Mesenchymal stem cell (in vitro differentiated cells and primary cell): Measurements from ENCODE around the gene PITPNC1.
"Not testable (repeated sequence)": the region's sequence is repeated elsewhere in the genome, so short reads cannot be mapped to it uniquely, and the experiment has no call there.

Source experiments
- DNase-seq: peaks from one replicate; pipeline ENCODE4 v3.0.0-alpha.2; 2013
- H2AFZ ChIP-seq: one replicate; pipeline ENCODE4 v1.6.1; 2013; ENCODE audit warnings: low read depth, mild to moderate bottlenecking, control low read depth, inconsistent platforms, low read length, moderate library complexity
- H2AK5ac ChIP-seq: 2 replicates; pipeline ENCODE4 v1.6.1; 2013; ENCODE audit warnings: low read length, moderate library complexity, mild to moderate bottlenecking, inconsistent platforms; ENCODE audit not compliant: severe bottlenecking
- H2BK120ac ChIP-seq: one replicate; pipeline ENCODE4 v1.6.1; 2013; ENCODE audit warnings: low read depth, mild to moderate bottlenecking, inconsistent platforms, low read length, moderate library complexity
- H2BK12ac ChIP-seq, 2 experiments: one replicate each; pipeline ENCODE4 v1.6.1; 2013; ENCODE audit warnings: inconsistent platforms in 2 of 2, low read length in 2 of 2, mild to moderate bottlenecking in 2 of 2, moderate library complexity in 2 of 2, control low read depth in 1 of 2
- H2BK15ac ChIP-seq: one replicate; pipeline ENCODE4 v1.6.1; 2013; ENCODE audit warnings: mild to moderate bottlenecking, low read depth, inconsistent platforms; ENCODE audit not compliant: poor library complexity, severe bottlenecking
- H2BK5ac ChIP-seq: 2 replicates; pipeline ENCODE4 v1.6.1; 2013; ENCODE audit warnings: low read depth, mild to moderate bottlenecking, low read length, control low read depth, inconsistent platforms; ENCODE audit not compliant: poor library complexity, severe bottlenecking
- H3K14ac ChIP-seq, 2 experiments: one replicate each; pipeline ENCODE4 v1.6.1; 2013; ENCODE audit warnings: inconsistent platforms in 2 of 2, low read length in 2 of 2, control low read depth in 1 of 2, mild to moderate bottlenecking in 1 of 2, moderate library complexity in 1 of 2
- H3K18ac ChIP-seq, 2 experiments: one replicate each; pipeline ENCODE4 v1.6.1; 2013; ENCODE audit warnings: inconsistent platforms in 2 of 2, low read length in 2 of 2, control low read depth in 1 of 2, low read depth in 1 of 2, mild to moderate bottlenecking in 1 of 2
- H3K23ac ChIP-seq, 2 experiments: one replicate each; pipeline ENCODE4 v1.6.1; 2013; ENCODE audit warnings: inconsistent platforms in 2 of 2, low read length in 2 of 2, mild to moderate bottlenecking in 2 of 2, moderate library complexity in 2 of 2, control low read depth in 1 of 2
- H3K27ac ChIP-seq: 2 replicates; pipeline ENCODE4 v1.5.1; 2013; ENCODE audit warnings: mild to moderate bottlenecking, moderate library complexity, low read length, control low read depth, inconsistent platforms; ENCODE audit not compliant: poor library complexity, severe bottlenecking
- H3K27me3 ChIP-seq, 2 experiments: 2 replicates each; pipeline versions ENCODE4 v1.6.1 to v1.7.0; 2013; ENCODE audit warnings: low read length in 2 of 2, mild to moderate bottlenecking in 2 of 2, moderate library complexity in 2 of 2, control low read depth in 1 of 2, inconsistent platforms in 1 of 2; ENCODE audit not compliant: control insufficient read depth in 1 of 2, insufficient read depth in 1 of 2
- H3K36me3 ChIP-seq, 2 experiments: 2 replicates each; pipeline versions ENCODE4 v1.6.1 to v1.7.0; 2013; ENCODE audit warnings: low read length in 2 of 2, control low read depth in 1 of 2, inconsistent platforms in 1 of 2, low read depth in 1 of 2, mild to moderate bottlenecking in 1 of 2; ENCODE audit not compliant: insufficient read depth in 2 of 2, control insufficient read depth in 1 of 2
- H3K4ac ChIP-seq, 2 experiments: one replicate each; pipeline ENCODE4 v1.6.1; 2013; ENCODE audit warnings: inconsistent platforms in 2 of 2, low read length in 2 of 2, mild to moderate bottlenecking in 2 of 2, moderate library complexity in 2 of 2, control low read depth in 1 of 2, low read depth in 1 of 2
- H3K4me1 ChIP-seq: 2 replicates; pipeline ENCODE4 v1.6.1; 2013; ENCODE audit warnings: low read depth, low read length, control low read depth; ENCODE audit not compliant: control insufficient read depth, insufficient read depth
- H3K4me2 ChIP-seq: 2 replicates; pipeline ENCODE4 v1.6.1; 2013; ENCODE audit warnings: low read length, mild to moderate bottlenecking, inconsistent platforms; ENCODE audit not compliant: poor library complexity, severe bottlenecking
- H3K4me3 ChIP-seq, 2 experiments: 2 replicates each; pipeline versions ENCODE4 v1.5.1 to v1.7.0; 2013; ENCODE audit warnings: low read length in 2 of 2, mild to moderate bottlenecking in 2 of 2, control low read depth in 1 of 2, low read depth in 1 of 2; ENCODE audit not compliant: insufficient read depth in 1 of 2
- H3K79me1 ChIP-seq: replicated peaks from 2 replicates; pipeline ENCODE4 v1.6.1; 2013; ENCODE audit warnings: mild to moderate bottlenecking, control low read depth, low read length, inconsistent platforms; ENCODE audit not compliant: poor library complexity, severe bottlenecking
- H3K9ac ChIP-seq: 2 replicates; pipeline ENCODE4 v1.7.0; 2013; ENCODE audit warnings: mild to moderate bottlenecking, low read length, moderate library complexity
- H3K9me3 ChIP-seq: 2 replicates; pipeline ENCODE4 v1.7.0; 2013; ENCODE audit warnings: mild to moderate bottlenecking, low read length; ENCODE audit not compliant: control insufficient read depth
- H4K8ac ChIP-seq: one replicate; pipeline ENCODE4 v1.6.1; 2013; ENCODE audit warnings: inconsistent platforms, mild to moderate bottlenecking, low read length, moderate library complexity
- H4K91ac ChIP-seq: one replicate; pipeline ENCODE4 v1.6.1; 2013; ENCODE audit warnings: mild to moderate bottlenecking, low read length, inconsistent platforms
- WGBS: methylation state at CpG from one replicate; pipeline ENCODE4 v1.1.7; 2013; ENCODE audit warnings: mixed read lengths; 5-methylcytosine and 5-hydroxymethylcytosine counted together

The PITPNC1 gene

GRCh38 chr17:67725373-67725791 lies 348.3 kb downstream of the PITPNC1 start:
- Histone ChIP-seq H2AK5ac (no peak overlapping the region), H3K4me2 (no peak overlapping the region), H2BK12ac (no peak overlapping the region), H3K23ac (no peak overlapping the region), H3K9me3 (no peaks in the 10 kb centered on the region), H3K9ac (no peak overlapping the region), H3K4ac (no peak overlapping the region), H4K8ac (no peak overlapping the region), H3K4me1 (no peaks in the 10 kb centered on the region), H3K27ac (no peak overlapping the region), H3K27me3 (no peaks in the 10 kb centered on the region), H3K18ac (no peak overlapping the region), H3K79me1 (peaks cover 25% of the 10 kb centered on the region), H3K4me3 (no peak overlapping the region), H2BK5ac (no peak overlapping the region), H3K36me3 (peaks cover 51 to 85% of the 10 kb centered on the region in 2 experiments), H2AFZ (no peak overlapping the region), H2BK15ac (no peak overlapping the region), H4K91ac (no peak overlapping the region), H2BK120ac (no peak overlapping the region), H3K14ac (no peak overlapping the region)
- WGBS, result 100% methylated on average over 3 of the region's 4 CpGs
- DNase-seq, result no peak

GRCh38 chr17:67725807-67726206 lies 348.7 kb downstream of the PITPNC1 start:
- Histone ChIP-seq H2BK5ac (no peak overlapping the region), H3K27me3 (no peaks in the 10 kb centered on the region)

GRCh38 chr17:67727152-67728039 lies 350.3 kb downstream of the PITPNC1 start:
- not testable (repeated sequence) for H3K4me1 ChIP-seq, H3K23ac ChIP-seq, H3K9ac ChIP-seq, H2AK5ac ChIP-seq, H3K18ac ChIP-seq, H3K4ac ChIP-seq, H2BK120ac ChIP-seq, H3K27me3 ChIP-seq, H4K8ac ChIP-seq, H3K4me2 ChIP-seq, H2AFZ ChIP-seq, H3K4me3 ChIP-seq, H3K9me3 ChIP-seq, H2BK15ac ChIP-seq, H3K14ac ChIP-seq, DNase-seq, H2BK5ac ChIP-seq, H2BK12ac ChIP-seq, H4K91ac ChIP-seq, H3K27ac ChIP-seq
- WGBS, result 95% methylated on average over 15 of the region's 15 CpGs
- Histone ChIP-seq H3K36me3 (peaks cover 52 to 83% of the 10 kb centered on the region in 2 experiments), H3K79me1 (peaks cover 23% of the 10 kb centered on the region)

More at GRCh38 chr17:67725807-67726206, 348.7 kb downstream of the PITPNC1 start:
- 100% methylated on average over 3 of the region's 4 CpGs for WGBS
- no peak overlapping the region for H2BK12ac ChIP-seq
- H4K91ac ChIP-seq, result no peak overlapping the region
- no peak for DNase-seq
- no peak overlapping the region for H3K4me3 ChIP-seq
- no peak overlapping the region for H3K9ac ChIP-seq
- H3K9me3 ChIP-seq, result peaks cover 3% of the 10 kb centered on the region
- peaks cover 25% of the 10 kb centered on the region for H3K79me1 ChIP-seq
- no peak overlapping the region for H2AK5ac ChIP-seq
- no peak overlapping the region for H3K14ac ChIP-seq
- H3K27ac ChIP-seq, result no peak overlapping the region
- H3K18ac ChIP-seq, result no peak overlapping the region
- peaks cover 54 to 85% of the 10 kb centered on the region in 2 experiments for H3K36me3 ChIP-seq
- no peak overlapping the region for H4K8ac ChIP-seq
- no peak overlapping the region for H3K4ac ChIP-seq
- H3K23ac ChIP-seq, result no peak overlapping the region
- H2AFZ ChIP-seq, result no peak overlapping the region
- no peaks in the 10 kb centered on the region for H3K4me1 ChIP-seq
- no peak overlapping the region for H2BK120ac ChIP-seq
- no peak overlapping the region for H3K4me2 ChIP-seq
- no peak overlapping the region for H2BK15ac ChIP-seq

- Histone ChIP-seq H3K9ac (no peak overlapping the region), H3K79me1 (peaks cover 24% of the 10 kb centered on the region), H3K4me2 (no peak overlapping the region), H2BK12ac (no peak overlapping the region), H3K27ac (no peak overlapping the region), H3K4me1 (no peaks in the 10 kb centered on the region), H3K4me3 (no peak overlapping the region), H3K23ac (no peak overlapping the region), H3K18ac (no peak overlapping the region), H2AFZ (no peak overlapping the region), H2BK5ac (no peak overlapping the region), H3K36me3 (peaks cover 39 to 87% of the 10 kb centered on the region in 2 experiments), H2AK5ac (no peak overlapping the region), H4K91ac (no peak overlapping the region), H2BK120ac (no peak overlapping the region), H3K4ac (no peak overlapping the region), H3K9me3 (peaks cover 9% of the 10 kb centered on the region), H4K8ac (no peak overlapping the region), H2BK15ac (no peak overlapping the region), H3K14ac (no peak overlapping the region), H3K27me3 (no peaks in the 10 kb centered on the region)
- WGBS, result 98% methylated on average over 3 of the region's 6 CpGs
- no peak for DNase-seq
Observed at GRCh38 chr17:67729903-67730302, 352.8 kb downstream of the PITPNC1 start.
